ENCODE measurements around the gene IGSF11. TPM values are rescaled to one million over a fixed set of nuclear protein-coding genes. Genes with fewer than 3 reads are reported as not detected.
"Not testable (repeated sequence)": the region's sequence is repeated elsewhere in the genome, so short reads cannot be mapped to it uniquely, and the experiment has no call there.

The IGSF11 gene
- total RNA-seq, 1 experiment from 2014 or later: not detected

DNA sequence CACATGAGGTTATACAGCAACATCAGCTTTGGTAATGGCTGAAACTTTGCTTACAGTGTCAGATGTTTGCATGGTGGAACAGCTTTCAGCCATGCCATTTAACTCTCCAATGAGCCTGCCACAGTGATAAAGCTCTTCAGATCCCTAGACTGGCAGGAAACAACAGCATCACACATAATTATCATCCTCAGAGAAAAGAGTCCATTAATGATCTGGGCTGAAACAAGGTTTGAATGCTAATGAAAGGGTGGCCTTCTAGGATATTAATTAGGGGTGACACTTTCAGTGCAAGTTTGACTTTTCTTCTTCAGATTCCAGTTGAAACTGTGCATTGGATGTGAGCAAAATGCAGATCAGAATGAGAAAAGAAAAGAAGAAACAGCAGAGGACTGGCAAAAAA is 166.6 kb downstream of the IGSF11 start:
- TF ChIP-seq EZH2 (IDR thresholded peaks at IDR 0.05; ENCODE audit: low read depth) (no peak), CTCF (conservative IDR thresholded peaks at IDR 0.05) (no peak)
- CTCF ChIA-PET: no interaction called here
- H3K9me2 ChIP-seq (ENCODE audit: insufficient read depth): no peaks in the 10 kb centered on the region; the same call in 1 of the 2 replicates
- no peak overlapping the region for H3K4me3 ChIP-seq
- no peak for DNase-seq
- H3K4me1 ChIP-seq (replicated peaks; ENCODE audit: insufficient read depth): no peaks in the 10 kb centered on the region
- no peak overlapping the region for H3K27ac ChIP-seq
- H3K27me3 ChIP-seq (ENCODE audit: insufficient read depth, low read depth): no peaks in the 10 kb centered on the region
- H2AFZ ChIP-seq: no peak overlapping the region
- H3K36me3 ChIP-seq (ENCODE audit: low read depth): no peaks in the 10 kb centered on the region
- H3K79me2 ChIP-seq (ENCODE audit: low read depth): no peaks in the 10 kb centered on the region
- POLR2A ChIA-PET (ENCODE audit: unreplicated experiment): no interaction called here
- no peak overlapping the region for H3K4me2 ChIP-seq
- no TSS peak for BruUV-seq (replicated peaks)
- intact Hi-C loops (cut with micrococcal nuclease; ENCODE audit: unreplicated experiment): no loop called here
- no peaks in the 10 kb centered on the region for H3K9me3 ChIP-seq (ENCODE audit: insufficient read depth, low read depth)
- no peaks in the 10 kb centered on the region for H4K20me1 ChIP-seq (ENCODE audit: insufficient read depth)
- no peaks in the 10 kb centered on the region for H3F3A ChIP-seq (ENCODE audit: insufficient read depth, low read depth)

- Histone ChIP-seq H3K27ac (no peak overlapping the region), H3K9me2 (ENCODE audit: insufficient read depth) (no peaks in the 10 kb centered on the region), H3F3A (ENCODE audit: insufficient read depth, low read depth) (no peaks in the 10 kb centered on the region), H3K36me3 (ENCODE audit: low read depth) (no peaks in the 10 kb centered on the region), H3K27me3 (ENCODE audit: insufficient read depth, low read depth) (no peaks in the 10 kb centered on the region), H3K9me3 (ENCODE audit: insufficient read depth, low read depth) (0 out of 2 replicates have a peak, but pooled peaks cover 2% of the 10 kb centered on the region), H3K79me2 (ENCODE audit: low read depth) (no peaks in the 10 kb centered on the region), H4K20me1 (ENCODE audit: insufficient read depth) (no peaks in the 10 kb centered on the region), H3K4me1 (replicated peaks; ENCODE audit: insufficient read depth) (no peaks in the 10 kb centered on the region), H2AFZ (no peak overlapping the region), H3K4me2 (no peak overlapping the region), H3K4me3 (no peak overlapping the region)
- no peak for DNase-seq
- intact Hi-C loops (cut with micrococcal nuclease; ENCODE audit: unreplicated experiment): no loop called here
- no peak for TF ChIP-seq EZH2 (IDR thresholded peaks at IDR 0.05; ENCODE audit: low read depth)
- TF ChIP-seq CTCF (conservative IDR thresholded peaks at IDR 0.05): peak; percentile 54; the same call in 1 of the 2 replicates
- POLR2A ChIA-PET (ENCODE audit: unreplicated experiment): interaction anchor here (0.6 kb wide), 1 partner anchor 263 kb away, joined by 5 read pairs; no protein-coding TSS in a partner anchor
- BruUV-seq (replicated peaks): no TSS peak
- CTCF ChIA-PET: interaction anchor here (0.6 kb wide), 1 partner anchor 84 kb away, joined by 3 read pairs; no protein-coding TSS in a partner anchor
These were observed 170.8 kb downstream of the IGSF11 start for GRCh38 chr3:118863731-118864322.

DNA sequence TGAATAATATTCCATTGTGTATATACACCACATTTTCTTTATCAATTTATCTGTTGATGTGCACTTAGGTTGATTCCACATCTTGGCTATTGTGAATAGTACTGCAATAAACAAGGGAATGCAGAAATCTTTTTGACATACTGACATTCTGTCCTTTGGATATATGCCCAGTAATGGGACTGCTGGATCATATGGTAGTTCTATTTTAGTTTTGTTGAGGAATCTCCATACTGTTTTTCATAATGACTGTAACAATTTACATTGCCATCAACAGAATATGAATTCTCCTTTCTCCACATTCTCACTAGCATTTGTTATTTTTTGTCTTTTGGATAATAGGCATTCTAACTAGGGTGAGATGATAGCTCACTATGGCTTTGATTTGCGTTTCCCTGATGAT is 174.7 kb downstream of the IGSF11 start:
- BruUV-seq (replicated peaks): no TSS peak
- no peak for DNase-seq
- intact Hi-C loops (cut with micrococcal nuclease; ENCODE audit: unreplicated experiment): no loop called here
- Histone ChIP-seq H3K27me3 (ENCODE audit: insufficient read depth, low read depth) (no peaks in the 10 kb centered on the region), H3K9me2 (ENCODE audit: insufficient read depth) (no peaks in the 10 kb centered on the region), H3F3A (ENCODE audit: insufficient read depth, low read depth) (no peaks in the 10 kb centered on the region), H3K4me2 (no peak overlapping the region), H4K20me1 (ENCODE audit: insufficient read depth) (no peaks in the 10 kb centered on the region), H2AFZ (no peak overlapping the region), H3K4me1 (replicated peaks; ENCODE audit: insufficient read depth) (no peaks in the 10 kb centered on the region), H3K36me3 (ENCODE audit: low read depth) (no peaks in the 10 kb centered on the region), H3K27ac (no peak overlapping the region), H3K4me3 (no peak overlapping the region), H3K79me2 (ENCODE audit: low read depth) (no peaks in the 10 kb centered on the region), H3K9me3 (ENCODE audit: insufficient read depth, low read depth) (0 out of 2 replicates have a peak, but pooled peaks cover 2% of the 10 kb centered on the region)
- TF ChIP-seq CTCF (conservative IDR thresholded peaks at IDR 0.05): no peak
- TF ChIP-seq EZH2 (IDR thresholded peaks at IDR 0.05; ENCODE audit: low read depth): no peak
- CTCF ChIA-PET: no interaction called here
- POLR2A ChIA-PET (ENCODE audit: unreplicated experiment): no interaction called here

DNA sequence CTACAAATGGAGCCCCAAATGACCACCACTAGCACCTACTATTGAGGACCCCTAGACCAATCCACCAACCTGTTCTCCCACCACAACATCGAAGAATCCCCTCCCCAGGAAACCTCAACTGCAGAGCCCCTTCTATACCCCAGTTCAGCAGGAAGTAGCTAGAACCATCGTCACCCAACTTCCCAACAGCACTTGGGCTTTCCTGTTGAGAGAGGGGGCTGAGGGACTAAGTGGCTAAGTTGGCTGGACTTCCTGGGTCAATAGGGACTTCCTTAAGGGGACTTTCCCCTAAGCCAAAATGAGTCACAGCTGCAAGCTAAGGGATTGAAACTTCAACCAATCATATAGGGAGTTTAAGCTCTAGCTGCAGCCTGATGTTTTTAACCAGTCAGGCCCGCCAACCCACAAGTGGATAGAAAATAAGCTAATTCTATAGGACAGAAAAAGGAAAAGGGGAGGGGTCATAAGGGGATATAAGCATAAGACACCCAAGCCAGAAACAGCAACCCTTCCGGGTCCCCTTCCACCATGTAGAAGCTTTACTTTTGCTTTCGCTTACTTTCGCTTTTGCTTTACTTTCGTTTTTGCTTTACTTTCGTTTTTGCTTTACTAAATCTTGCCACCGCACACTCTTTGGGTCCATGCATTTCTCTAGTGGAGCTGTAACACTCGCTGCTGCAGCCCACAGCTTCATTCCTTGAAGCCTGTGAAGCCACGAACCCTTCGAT is 183.0 kb downstream of the IGSF11 start:
- H3K79me2 ChIP-seq (ENCODE audit: low read depth); H3K9me3 ChIP-seq (ENCODE audit: insufficient read depth, low read depth); POLR2A ChIA-PET (ENCODE audit: unreplicated experiment); CTCF ChIA-PET; BruUV-seq (replicated peaks); H3F3A ChIP-seq (ENCODE audit: insufficient read depth, low read depth); H4K20me1 ChIP-seq (ENCODE audit: insufficient read depth); H3K4me1 ChIP-seq (replicated peaks; ENCODE audit: insufficient read depth); H3K36me3 ChIP-seq (ENCODE audit: low read depth); H3K9me2 ChIP-seq (ENCODE audit: insufficient read depth); H3K27ac ChIP-seq; intact Hi-C loops (cut with micrococcal nuclease; ENCODE audit: unreplicated experiment); H3K27me3 ChIP-seq (ENCODE audit: insufficient read depth, low read depth): not testable (repeated sequence)
- Histone ChIP-seq H2AFZ (peak overlapping the region; percentile 90), H3K4me2 (peak overlapping the region; percentile 78), H3K4me3 (peak overlapping the region; percentile 64)
- DNase-seq: peak in 1 of 2 experiments; percentile 3

All from PC-9 (cell line).